NCI-H1694 (cell line): Measurements from ENCODE around the gene TFEB.

Experiments
- DNase-seq: peaks from one replicate; lab custom pipeline; 2025; lab: John Stamatoyannopoulos, UW

The TFEB gene

GRCh38 chr6:41690541-41691330, 44.7 kb downstream of the TFEB start:
- DNase-seq, result no peak

GRCh38 chr6:41689171-41690008, 46.0 kb downstream of the TFEB start:
- DNase-seq, result no peak

DNA sequence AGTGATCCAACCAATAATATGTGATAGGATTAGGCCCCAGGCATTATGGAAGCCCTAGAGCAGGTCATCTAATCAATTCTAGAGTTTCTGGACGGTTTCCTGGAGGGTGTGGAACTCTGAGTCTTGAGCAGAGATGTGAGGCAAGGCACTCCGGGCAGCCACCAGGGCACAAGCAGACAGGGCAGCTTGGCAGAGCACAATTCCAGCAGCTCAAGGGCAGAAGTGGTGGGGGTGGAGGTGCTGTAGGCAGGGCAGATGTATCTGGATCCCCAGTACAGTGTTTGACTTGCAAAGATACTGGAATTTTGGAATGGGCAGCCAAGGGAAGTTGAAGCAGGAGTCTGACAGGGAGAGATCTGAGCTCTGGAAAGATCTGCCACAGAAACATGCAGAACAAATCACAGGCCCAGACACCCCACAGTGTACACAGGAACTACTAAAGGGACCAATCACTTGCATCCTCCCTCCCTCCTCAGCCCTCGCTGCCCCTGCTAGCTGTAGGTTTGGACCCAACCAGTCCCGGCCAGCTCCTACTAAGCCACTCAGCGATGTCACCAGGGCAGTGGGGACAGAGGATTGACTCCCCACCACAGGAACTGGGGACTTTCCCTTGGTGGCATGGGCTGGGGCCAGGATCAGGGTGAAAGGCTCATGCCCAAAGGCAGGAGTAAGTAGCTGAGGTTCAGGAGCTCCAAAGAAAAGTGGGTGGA, 47.0 kb downstream of the TFEB start:
- no peak for DNase-seq

- no peak for DNase-seq
These were observed 47.8 kb downstream of the TFEB start for GRCh38 chr6:41687501-41688175.

- DNase-seq, result no peak
These were observed 49.6 kb downstream of the TFEB start for GRCh38 chr6:41685641-41686380.

DNA sequence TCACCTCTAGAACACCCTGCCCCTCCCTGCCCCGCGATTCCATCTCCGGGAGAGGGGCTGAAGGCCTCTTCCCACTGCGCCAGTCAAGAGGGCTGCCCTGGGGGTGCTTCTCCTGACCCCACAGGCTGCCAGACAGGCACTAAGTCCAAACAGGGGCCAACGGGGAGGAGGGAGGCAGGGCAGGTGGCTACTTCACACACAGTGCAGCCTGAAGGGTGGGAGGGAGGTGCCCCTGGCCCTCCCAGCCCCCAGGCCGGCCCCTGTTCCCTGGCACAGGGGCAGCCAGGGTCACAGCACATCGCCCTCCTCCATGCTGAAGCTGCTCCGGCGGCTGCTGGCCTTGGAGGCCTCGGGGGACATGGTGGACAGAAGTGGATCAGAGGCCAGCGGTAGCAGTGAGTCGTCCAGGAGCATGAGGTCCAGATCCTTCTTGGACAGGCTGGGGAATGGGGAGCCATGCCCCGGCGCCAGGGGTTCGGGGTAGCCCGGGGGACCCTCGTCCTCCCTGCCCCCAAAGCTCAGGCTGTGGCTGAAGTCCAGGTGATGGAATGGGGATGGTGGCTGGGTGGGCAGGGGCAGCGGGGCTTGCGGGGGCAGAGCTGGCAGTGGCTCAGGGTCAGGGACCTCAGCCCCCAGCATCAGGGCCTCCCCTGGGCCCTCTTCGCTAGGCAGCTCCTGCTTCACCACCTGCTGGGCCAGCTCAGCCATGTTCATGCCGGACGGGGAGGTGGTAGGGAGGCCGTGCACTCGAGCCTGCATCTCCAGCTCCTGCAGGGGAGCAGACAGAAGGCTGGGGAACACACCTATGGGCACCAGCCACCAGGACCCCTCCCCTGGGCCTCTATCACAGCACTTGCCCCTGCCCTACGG, 50.9 kb downstream of the TFEB start:
- DNase-seq, result no peak

DNA sequence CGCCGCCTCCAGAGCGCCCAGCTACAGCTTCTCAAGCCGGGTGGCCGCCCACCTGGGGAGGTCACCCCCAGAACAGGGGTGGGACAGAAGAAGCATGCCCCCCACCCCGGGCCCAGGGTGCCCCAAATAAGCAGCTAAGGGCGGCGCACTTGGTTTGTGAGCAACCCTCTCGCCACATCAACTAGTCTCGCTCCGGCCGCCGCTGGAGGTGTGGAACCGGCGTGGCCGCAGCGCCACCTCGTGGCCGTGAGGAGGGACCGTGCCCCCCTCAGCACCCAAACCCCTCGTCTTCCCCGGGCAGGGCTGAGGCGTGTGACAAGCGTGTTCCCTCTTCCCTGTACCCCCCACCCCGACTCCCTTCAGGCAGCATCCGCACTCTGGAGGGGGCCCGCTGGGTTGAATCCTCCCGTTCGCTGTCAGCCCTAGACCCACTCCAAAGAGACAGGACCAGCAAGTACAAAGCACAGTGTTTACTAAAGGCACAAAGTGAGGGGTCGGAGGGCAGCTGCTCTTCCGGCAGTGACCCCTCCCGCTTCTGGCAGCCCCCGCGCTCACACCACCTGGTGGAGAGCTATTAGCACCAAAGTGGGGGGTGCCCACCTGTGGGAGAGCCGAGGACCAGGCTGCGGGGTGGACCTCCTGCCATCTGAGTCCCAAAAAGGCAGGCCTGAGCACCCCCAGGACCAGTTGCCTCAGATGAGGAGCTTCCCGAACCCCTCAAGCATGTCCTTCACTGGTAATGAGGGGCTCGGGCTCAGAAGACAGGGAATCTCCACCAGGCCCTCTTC, 51.7 kb downstream of the TFEB start:
- peak; percentile 34 for DNase-seq

DNA sequence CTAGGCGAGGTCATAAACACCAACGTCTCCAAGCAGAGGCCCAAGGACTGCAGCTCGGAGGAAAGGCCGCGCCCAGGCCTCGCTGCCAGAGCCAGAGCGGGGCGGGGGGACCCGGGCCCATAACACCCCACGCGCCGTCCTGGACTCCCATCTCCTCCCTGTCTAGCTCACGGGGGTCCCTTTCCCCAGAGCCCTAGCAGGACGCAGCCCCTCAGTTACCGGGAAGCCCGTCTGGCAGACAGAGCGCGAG, 52.2 kb downstream of the TFEB start:
- no peak for DNase-seq

DNA sequence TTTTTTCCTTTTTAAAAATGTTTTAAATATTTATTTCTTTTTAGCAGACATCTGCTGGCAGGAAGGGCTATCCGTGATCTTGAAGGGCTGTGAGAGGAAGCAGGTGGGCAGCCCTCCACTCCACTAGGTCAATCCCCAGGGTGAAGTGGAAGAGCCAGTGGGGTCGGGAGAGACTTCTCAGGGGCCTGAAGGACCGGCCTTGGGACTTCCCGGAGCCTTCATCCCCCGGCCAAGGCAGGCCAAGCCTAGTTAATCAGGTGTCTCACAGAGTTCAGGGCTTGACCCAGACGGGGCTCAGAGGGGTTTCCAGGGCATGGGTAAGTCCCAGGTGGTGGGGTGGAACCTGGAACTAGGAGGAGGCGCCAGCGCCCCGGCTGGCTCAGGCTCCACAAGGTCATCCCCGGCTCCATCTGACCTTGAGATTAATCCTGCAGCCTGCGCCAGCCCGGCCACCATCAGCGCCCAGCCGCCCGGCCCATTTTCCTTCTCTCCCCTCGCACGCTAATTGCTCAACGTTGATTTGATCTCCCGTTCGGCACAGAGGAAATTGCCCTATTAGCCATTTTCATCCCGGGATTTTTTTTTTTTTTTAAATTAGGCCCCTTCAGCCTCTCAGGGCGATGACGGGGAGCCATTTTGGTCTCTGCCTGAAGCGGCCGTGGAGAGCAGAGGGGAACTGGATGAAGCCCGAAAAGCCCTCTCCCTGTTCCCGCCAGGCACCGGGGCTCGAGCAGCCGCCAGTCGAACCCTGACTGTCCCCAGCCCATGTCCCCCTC, 52.7 kb downstream of the TFEB start:
- DNase-seq, result no peak

DNA sequence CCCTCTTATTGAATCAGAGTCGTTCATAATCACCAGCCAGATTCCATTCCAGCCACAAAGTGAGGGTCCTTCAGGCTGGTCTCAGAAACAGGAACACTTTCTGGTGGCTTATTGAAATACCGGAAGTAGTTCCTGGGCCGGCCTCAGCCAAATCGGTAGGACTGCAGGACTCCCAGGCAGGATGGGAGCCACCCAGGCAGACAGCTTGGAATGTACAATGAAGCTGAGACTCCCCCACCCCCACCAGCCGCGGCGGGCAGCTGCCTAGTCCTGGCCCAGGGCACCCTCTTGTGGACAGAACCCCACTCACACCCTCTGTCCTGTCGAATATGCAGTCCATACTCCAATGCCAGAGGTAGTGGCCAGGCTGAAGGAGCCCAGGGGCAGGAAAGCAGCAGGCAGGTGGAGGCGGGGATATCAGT, 53.3 kb downstream of the TFEB start:
- peak; percentile 79 for DNase-seq

- DNase-seq, result no peak
These were observed 55.0 kb downstream of the TFEB start for GRCh38 chr6:41680182-41680965.

DNA sequence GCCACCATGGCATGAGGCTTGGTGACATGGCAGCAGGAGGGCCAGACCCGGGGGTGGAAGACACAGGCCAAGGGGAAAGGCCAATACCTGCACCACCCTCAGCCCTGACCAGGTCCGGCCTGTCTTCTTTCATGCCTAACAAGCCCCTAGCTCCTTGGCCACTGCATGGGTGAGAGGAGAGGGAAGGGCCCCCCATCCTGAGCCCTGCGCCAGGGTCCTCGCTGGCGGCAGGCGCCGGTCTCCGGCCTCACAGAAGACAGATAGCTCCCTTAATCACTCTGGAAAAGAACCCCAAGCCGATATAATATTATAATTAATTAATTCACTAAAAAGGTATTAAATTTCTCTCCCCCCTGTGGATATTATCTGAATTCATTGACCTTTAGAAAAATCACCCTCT, 55.7 kb downstream of the TFEB start:
- DNase-seq, result no peak

DNA sequence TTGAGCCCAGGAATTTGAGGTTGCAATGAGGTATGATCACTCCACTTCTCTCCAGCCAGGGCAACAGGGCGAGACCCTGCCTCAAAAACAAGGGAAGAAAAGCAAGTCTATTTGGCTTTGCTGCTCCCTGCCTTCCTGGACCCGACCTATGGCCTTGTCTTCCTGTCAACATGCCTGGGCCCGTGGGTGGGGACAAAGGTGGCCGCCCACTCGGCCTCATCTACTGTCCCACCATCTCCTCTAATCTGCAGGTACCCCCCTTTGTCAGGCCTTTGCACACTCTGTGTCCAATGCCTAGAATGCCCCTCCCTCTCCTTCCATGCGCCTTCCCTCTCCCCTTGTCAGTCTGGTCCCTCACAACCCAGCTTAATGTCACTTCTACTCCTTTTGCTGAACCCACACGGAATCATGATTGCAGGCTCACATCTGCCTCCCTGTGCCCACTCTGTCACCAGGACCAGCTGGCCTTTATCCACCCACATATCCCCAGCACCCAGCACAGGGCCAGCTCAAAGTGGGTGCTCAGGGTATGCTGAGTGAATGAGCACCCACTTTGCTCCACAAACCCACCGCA, 56.8 kb downstream of the TFEB start:
- no peak for DNase-seq

DNA sequence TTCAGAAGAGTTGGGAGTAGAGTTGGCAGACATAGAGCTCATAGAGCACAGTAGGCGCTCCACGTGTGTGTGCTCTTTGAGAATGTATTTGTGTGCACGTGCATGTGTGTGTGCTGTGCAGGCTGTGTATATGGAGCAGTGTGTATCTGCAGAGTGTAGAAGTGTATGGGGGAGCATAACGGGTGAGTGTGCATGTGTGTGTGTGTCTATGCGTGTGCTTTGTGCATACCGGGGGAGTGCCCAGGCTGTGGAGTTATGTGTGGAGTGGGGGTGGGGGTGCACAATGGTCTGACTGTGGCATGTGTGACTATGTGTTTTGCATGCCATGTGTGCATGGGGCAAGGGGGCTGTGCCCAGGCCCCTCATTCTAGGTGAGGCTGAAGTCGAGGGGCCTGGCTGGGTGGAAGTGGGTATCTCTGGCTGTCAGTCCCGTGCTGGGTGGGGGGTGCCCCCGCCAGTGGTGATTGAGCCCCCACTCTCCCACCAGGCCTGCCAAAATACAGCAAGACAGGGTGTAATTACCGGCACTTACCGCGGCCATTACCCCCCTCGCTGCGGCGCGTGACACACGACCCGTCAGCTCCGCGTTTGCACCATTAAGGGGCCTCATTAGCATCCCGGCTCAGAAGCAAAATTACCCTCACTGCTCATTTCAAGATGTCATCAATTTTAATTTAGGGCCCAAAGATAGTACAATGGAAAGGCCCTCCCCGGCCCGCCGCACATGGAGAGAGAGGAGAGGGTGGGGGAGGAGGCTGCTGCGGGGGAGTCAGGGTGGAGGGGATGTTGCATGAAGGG, 58.1 kb downstream of the TFEB start:
- no peak for DNase-seq

DNA sequence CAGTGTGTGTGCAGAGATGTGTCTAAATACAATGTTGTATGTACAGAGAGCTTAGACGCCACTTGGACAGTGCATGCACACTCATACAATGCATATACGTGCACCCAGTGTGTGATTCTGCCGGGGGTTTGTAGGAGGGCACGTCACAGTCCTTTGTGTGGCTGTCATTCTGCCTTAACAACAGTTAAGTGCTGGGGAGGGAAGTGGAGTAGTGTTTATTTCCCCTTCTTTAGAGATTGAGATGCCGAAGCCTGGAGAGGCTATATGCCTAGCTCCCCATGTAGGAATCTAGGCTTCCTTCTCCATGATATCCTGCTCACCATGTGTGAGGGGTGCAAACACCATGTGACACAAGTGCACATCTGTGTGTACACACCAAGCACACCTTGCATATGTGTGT, 59.0 kb downstream of the TFEB start:
- DNase-seq, result no peak

DNA sequence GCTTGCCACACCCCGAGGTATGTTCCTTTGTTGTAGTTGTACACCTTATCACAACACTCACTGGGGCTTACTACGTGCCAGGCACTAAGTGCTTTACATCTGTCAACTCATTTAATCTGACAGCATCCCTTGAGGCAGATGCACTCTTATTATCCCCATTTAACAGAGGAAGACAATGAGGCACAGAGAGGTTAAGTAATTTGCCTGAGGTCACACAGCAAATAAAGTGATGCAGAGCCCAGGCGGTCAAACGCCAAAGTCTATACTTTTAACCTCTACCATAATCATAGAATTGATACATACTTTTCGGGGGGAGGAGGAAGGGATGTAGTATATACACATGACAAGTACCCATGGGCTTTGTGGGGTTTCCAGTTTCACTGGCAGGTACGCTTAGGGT, 59.4 kb downstream of the TFEB start:
- peak; percentile 60 for DNase-seq

- peak; percentile 95 for DNase-seq
These were observed 60.1 kb downstream of the TFEB start for GRCh38 chr6:41675176-41675775.
